Left ventricle myocardium superior (tissue), 1 donor: ENCODE data around the gene RPL27A. TPM values are rescaled to one million over a fixed set of nuclear protein-coding genes. Genes with fewer than 3 reads are reported as not detected.
A peak's percentile ranks its signal among the peaks of the same experiment; 100 is the strongest.
"Not testable (repeated sequence)": the region's sequence is repeated elsewhere in the genome, so short reads cannot be mapped to it uniquely, and the experiment has no call there.

Source experiments
- ATAC-seq: fragments of 200-7000 bp; cut with Tn5 transposase; one replicate; pipeline ENCODE4 v1.9.1; 2020; ENCODE audit warnings: mild to moderate bottlenecking, moderate library complexity
- DNase-seq: peaks from one replicate; pipeline ENCODE4 v3.0.0-alpha.2; 2020
- intact Hi-C: fragments of 100-400 bp; cut with micrococcal nuclease; formaldehyde crosslinking; loops from one replicate; pipeline ENCODE4 v1.11.0; 2022
- long read RNA-seq: library from polyadenylated mRNA; unstranded; transcript quantifications from one replicate; pipeline ENCODE4 v2.0.0, GENCODE V29; 2021
- total RNA-seq: library from RNA; stranded (reverse); fragmentation: NEBNext Ultra II Directional; extraction: Animal tissue kit (Norgen Biotek cat#: 25700); gene quantifications from one replicate; pipeline ENCODE4 v1.2.1, GENCODE V29; 2021
- donor health status: DM: no; HTN: yes; CAD: no; lungs with severe emphysema.

RPL27A gene
- 588 TPM for total RNA-seq
- long read RNA-seq, full-length matches to known transcripts, result 273 of 279 reads
- long read RNA-seq, partial matches to known transcripts, result 1 of 279 reads
- long read RNA-seq, other reads (novel, unspliced or antisense), result 5 of 279 reads

- DNase-seq (peak; percentile 99), ATAC-seq (peak; percentile 99)
- intact Hi-C loops, result no loop called here
These were observed at the start of gene RPL27A, which contains the start of gene TRIM66 for GRCh38 chr11:8682303-8683114. RPL27A (plus strand) TSS chr11:8682792; CDS start chr11:8682814, 22 bp downstream. TRIM66 (minus strand) TSS chr11:8682665; CDS start chr11:8672274, 10,391 bp downstream.

GRCh38 chr11:8634498-8634897 lies 48.1 kb upstream of the RPL27A start:
- intact Hi-C loops, result no loop called here
- no peak for DNase-seq
- no peak for ATAC-seq

GRCh38 chr11:8636127-8636526 lies 46.5 kb upstream of the RPL27A start:
- DNase-seq (no peak), ATAC-seq (no peak)
- intact Hi-C loops, result no loop called here

DNA sequence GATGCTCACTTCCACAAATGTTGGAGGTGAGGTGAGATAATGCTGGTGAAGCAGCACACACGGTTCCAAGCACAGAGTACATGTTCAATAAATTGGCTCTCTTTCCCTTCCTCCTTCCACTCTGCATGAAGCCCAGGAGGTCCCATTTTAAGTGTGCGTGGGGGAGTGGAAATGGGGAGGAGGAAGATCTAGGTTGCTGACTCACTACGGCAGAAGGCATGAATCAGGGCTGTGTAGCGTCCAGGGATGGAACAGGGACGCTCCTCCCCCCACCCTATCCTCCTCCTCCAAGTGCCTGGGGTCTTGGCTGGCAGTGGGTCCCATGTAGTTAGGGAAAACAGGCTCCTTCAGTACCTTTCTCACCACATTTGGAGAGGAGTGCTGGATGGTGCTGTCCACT lies 44.3 kb upstream of the RPL27A start:
- ATAC-seq (no peak), DNase-seq (no peak)
- intact Hi-C loops, result no loop called here

DNA sequence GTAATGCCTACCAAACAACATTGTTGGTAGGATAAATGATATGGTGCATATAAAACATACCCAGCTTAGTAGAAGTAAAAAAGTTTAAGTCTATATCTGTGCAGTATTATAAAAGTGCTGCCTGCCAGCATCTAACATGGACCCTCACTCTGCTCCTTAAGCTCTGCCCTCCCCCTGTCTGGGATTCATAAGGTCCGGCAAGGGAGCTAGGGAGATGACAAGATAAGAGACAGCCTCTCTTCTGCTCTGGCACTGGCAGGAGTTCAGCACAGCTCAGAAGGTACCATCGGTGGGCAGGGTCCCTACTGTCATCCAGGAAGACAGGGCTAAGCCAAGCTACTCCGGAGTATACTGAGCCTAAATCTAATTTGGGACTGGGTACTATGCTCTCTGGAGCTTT lies 42.9 kb upstream of the RPL27A start:
- DNase-seq (no peak), ATAC-seq (no peak)
- intact Hi-C loops, result no loop called here

DNA sequence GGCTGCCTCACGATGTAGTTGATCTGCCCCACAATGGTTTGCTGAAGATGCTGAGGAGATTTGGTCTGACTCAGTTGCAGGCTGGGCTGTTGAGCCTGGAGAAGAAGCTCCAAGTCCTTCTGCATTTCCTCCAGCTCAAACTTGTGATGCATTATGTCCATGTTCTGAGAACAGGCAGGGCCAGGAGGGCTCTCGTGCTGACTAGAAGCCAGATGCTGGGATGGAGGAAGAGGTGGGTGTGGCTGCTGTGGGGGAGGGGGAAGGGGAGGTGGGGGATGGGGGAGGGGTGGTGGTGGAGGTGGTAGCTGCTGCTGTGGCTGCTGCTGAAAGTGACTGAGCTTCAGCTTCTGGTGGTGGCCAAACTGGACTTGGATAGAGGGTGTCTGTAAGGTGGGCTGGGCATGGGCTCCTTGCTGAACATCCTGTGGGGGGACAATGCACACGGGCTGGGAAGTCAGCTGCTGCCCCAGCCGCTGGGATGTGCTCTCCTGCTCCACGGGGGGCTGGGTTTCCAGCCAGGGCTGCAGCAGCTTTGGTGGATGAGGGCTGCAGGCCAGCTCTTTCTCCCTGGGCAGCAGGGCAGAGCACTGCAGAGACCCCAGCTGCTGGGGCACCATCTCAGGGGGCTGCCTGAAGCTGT lies 42.2 kb upstream of the RPL27A start:
- DNase-seq, result no peak
- no peak for ATAC-seq
- intact Hi-C loops, result no loop called here

GRCh38 chr11:8641332-8641731 lies 41.3 kb upstream of the RPL27A start:
- intact Hi-C loops, result no loop called here
- DNase-seq, result no peak
- no peak for ATAC-seq

GRCh38 chr11:8642196-8642841 lies 40.3 kb upstream of the RPL27A start:
- no peak for DNase-seq
- no peak for ATAC-seq
- intact Hi-C loops, result no loop called here

- intact Hi-C loops, result no loop called here
- ATAC-seq (no peak), DNase-seq (no peak)
These were observed 35.7 kb upstream of the RPL27A start for GRCh38 chr11:8646873-8647272.

DNA sequence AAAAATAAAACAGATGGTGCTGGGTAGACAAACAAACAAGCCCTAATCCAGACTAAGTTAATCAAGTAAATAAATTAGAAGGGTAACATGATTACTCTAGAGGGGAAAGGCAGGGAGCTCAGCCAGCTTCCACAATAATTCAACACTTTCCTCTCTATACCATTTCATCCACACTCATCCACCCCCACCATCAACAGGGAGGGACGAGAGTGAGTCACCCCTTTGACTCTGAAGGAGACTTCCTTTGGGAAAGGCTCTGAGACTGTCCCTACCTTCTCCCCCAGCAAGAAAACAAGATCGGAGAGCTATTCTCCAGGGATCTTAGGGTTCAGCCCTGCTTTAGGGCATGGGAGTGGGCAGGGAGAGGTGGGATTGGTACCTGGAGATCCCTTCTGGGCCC lies 33.2 kb upstream of the RPL27A start:
- ATAC-seq (no peak), DNase-seq (no peak)
- intact Hi-C loops, result no loop called here

GRCh38 chr11:8650401-8650990 lies 32.1 kb upstream of the RPL27A start:
- no peak for ATAC-seq
- intact Hi-C loops, result no loop called here
- DNase-seq, result no peak

DNA sequence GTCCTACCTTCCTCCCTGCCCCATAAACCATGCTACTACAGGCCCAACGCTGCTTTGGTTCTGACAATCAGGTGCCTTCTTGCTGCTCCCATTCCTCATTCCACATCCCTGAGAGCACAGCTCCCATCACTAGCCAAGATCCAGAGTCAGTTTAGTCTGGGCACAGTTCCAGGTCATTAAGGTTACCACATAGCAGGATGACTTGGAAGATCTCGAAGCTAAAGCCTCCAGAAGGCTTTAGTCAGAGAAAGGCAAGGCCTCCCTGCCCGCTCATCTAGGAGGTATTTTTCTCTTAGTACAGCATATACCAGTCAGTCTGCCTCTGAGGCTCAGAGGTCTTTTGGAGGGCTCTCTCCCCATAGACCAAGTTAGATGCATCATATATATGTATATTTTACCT lies 30.5 kb upstream of the RPL27A start:
- intact Hi-C loops, result no loop called here
- ATAC-seq (peak; percentile 26), DNase-seq (no peak)

DNA sequence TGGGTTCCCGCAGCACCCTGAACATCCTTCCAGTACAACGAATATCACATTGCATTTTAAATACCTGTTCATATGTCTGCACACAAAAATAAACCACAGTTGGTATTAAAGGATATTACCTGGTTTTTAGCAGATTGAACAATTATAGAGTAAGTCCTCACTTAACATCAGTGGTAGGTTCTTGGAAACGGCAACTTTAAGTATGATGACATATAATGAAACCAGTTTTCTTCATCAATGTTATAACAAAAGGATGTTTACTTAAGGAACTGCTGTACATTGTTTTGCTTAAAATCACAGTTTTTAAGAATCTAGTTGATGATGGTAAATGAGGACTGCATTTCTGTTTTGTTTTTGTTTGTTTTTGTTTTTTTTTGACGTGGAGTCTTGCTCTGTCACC lies 28.1 kb upstream of the RPL27A start:
- no peak for DNase-seq
- ATAC-seq, result no peak
- intact Hi-C loops, result no loop called here

DNA sequence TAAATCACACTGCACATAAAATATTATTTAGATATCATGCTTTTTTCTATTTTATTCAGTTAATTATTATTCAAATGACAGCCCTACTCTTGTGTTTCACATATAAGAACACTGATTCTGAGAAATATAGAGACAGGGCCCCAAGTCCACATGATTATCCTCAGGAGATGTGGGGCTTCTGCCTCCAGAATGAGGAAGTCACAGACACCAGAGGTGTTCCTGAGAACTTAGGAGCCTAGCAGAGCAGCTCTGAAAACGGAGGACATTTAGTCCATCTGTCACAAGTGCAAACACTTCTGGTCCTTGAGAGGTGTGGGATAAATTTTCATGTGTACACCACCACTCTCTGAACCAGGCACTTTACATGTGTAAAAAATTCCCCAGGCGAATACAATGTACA lies 26.3 kb upstream of the RPL27A start:
- intact Hi-C loops, result no loop called here
- no peak for DNase-seq
- ATAC-seq, result no peak

DNA sequence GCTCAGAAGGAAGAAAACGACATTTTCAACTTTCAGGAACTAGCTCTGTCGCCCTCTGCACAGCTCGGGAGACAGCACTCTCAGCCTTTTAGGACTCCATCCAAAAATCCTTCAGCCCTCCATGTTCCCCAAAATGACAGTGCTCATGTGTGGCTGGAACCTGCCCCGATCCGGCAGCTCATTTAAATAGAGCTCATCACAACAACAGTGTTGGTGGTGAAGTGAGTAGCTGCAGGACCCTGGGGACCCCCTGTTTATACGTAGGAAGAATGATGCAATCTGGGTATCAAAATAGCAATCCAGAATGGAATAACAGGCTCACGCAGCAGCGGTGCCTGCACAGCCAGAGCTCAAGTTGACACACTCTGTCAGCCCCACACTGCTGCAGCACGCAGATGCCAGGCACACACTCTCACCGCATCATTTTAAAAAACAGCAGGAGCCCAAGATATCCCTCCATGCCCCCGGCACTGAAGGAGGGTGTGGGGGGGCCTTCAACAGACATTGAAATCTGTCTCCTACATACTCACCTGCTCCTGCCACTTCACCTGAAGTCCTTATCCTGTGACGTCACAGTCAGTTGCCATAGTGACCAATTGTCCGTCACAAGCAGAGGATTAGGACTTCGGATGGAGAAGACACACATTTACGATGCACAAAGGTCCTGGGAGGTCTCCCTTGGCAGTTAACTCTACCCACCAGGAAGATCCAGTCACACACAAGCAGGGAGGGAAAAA lies 24.1 kb upstream of the RPL27A start:
- DNase-seq (no peak), ATAC-seq (peak; percentile 70)
- intact Hi-C loops, result no loop called here

- intact Hi-C loops, result no loop called here
- ATAC-seq (no peak), DNase-seq (no peak)
These were observed 21.4 kb upstream of the RPL27A start for GRCh38 chr11:8661001-8661795.

- intact Hi-C loops, result no loop called here
- ATAC-seq, result no peak
- no peak for DNase-seq
These were observed 17.4 kb upstream of the RPL27A start for GRCh38 chr11:8665222-8665621.

DNA sequence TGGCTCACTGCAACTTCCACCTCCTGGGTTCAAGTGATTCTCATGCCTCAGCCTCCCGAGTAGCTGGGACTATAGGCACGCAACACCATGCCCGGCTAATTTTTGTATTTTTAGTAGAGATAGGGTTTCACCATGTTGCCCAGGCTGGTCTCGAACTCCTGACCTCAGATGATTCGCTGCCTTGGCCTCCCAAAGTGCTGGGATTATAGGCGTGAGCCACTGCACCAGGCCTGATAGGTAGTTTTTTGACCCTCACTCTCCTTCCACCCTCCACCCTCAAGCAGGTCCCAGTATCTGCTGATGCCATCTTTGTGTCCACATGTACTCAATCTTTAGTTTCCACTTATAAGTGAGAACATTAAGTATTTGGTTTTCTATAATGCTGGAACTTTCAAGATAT lies 12.5 kb upstream of the RPL27A start:
- ATAC-seq, DNase-seq, intact Hi-C loops: not testable (repeated sequence)
